NOMO-1 treated with dmso at 0.1 percent for 144 hours (cell line): Measurements from ENCODE around the gene CST7.

Experiments
- DNase-seq: peaks from one replicate; lab custom pipeline; 2025; ENCODE audit not compliant: unreplicated experiment; lab: John Stamatoyannopoulos, UW

Gene CST7

DNA sequence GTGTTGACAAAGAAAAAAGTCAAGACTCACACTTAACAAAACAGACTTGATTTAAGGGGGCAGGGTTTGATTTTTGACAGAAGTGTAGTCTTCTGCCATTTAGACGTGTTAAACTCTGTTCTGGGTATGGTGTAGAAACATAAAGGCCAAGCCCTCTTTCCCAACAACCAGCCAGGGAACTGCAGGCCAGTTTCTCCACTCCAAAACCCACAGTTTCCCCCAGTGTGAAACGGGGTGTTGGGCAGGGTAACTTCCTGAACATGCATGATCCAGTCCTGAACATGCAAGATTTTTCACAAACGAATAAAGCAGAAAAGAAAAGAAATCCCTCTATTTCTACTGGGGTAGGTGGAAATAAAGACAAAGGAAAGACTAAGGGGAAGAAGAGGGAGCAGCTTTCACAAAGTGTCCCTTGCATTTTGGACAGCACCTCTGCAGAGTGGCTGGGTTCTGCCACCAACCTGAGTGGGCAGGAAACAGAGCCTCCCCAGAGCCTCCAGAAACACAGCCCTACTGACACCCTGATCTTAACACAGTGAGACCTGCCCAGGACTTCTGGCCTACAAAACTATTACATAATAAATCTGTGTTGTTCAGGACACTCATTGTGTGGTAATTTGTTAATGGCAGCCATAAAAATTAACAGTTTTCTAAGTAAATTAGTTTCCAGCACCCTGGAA is 36.0 kb downstream of the CST7 start:
- no peak for DNase-seq

DNA sequence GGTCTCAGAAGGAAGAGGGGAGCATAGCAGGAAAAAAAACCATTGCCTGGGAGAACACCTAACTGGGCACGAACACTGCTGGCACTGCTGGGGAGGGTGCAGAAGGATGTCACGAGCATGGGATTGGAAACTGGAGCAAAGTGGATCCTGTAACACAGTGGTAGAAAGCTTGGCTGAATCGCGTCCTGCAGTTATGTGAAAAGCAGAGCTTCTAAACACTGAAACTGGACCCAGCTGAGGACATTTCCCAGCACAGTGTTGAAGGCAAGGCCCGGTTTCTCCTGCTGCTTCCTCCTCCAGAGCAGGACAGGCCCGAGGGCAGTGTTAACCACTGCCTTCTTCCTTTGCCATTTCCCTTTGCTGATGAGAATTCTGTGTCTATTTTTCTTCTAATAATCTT is 36.7 kb downstream of the CST7 start:
- no peak for DNase-seq

DNA sequence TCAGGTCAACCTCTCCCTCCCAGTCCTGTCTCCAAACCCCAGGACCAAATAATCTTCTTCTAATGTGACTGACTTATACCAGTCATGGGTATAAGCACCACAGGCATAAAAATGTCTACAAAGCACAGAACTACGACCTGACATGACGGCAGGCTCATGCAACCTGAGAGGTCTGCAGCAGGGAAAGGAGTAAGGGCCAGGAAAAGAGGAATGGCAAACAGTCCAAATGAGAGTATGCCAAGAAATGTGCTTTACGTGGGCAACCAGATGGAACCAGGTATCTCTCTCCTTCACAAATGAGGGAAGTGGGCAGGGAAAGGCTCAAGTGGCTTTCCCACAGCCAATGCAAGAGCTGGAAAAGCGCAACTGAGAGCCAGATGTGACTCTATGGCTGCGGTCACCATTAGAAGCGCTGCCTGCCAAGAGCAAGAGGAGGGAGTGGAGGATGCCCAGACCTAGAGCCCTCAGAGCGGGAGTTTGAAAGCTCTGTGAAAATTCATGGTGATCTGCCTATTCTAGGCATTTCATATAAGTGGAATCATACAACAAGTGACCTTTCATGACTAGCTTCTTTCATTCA is 37.5 kb downstream of the CST7 start:
- no peak for DNase-seq

- DNase-seq: no peak
These were observed 38.2 kb downstream of the CST7 start for GRCh38 chr20:24987244-24987643.

DNA sequence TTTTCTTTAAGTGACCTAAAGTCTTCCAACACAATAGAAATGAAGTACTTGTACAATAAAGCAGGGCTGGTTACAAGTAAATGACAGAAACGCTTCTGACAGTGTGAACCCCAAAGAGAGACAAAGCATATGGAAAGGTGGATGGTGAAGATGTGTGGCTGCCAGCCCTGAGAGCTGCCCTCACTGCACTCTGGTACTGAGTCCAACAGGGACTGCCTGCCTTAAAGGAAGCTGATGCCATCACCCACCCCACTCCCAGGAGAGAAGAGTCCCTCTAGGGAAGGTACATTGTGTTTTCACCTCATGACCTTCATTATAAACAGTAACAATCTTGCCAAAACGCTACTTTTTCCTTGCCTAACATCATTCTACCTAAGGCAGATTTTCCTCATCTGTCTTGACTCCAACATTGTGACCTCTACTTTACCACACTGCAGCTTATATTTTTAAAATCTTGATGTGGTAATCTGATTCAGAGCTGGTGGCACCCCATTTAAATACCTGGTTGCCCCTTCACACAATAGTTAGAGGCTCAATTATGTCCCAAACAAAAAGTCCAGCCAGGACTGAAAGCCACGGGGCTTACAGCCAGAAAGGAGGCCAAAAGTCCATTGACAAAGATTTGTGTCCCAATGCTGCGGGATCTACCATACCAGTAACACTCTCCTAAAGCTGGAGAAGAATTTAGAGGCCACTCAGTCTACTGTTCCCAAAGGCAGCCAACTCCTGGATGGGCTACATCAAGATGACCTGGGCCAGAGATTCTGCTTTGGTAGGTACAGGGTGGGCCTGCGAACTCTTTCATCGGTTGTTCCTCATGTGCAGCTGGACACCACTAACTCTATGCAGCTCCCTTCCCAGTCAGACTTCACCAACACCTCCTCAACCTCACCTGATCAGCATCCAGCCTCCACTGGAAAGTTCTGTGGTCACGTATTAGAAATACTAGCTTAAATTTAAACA is 39.1 kb downstream of the CST7 start:
- no peak for DNase-seq

DNA sequence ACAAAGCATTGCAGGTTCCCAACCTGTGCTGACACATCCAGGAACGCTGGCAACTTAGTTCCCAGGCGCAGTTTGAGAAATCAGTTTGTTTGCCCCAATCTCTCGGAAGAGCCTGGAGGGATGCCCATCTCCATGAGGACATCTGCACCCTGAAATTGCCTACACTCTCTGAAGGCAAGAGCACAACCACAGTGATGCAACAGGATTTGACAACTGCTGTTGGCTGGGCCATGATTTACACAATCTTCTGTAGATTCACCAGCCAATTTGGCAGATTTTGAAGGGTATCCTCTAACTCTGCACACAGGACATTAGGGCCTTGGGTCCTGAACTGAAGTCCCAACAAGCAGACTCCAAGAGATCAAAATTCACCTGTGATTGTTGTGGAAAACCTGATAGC is 40.1 kb downstream of the CST7 start:
- no peak for DNase-seq

GRCh38 chr20:24990810-24991252 is 41.8 kb downstream of the CST7 start:
- no peak for DNase-seq

GRCh38 chr20:24991897-24992486 is 42.9 kb downstream of the CST7 start:
- DNase-seq: no peak

GRCh38 chr20:24992487-24993205 is 43.6 kb downstream of the CST7 start, which contains the start of gene APMAP:
Gene APMAP (minus strand): TSS chr20:24992751. CDS start chr20:24992688, 63 bp downstream.
- peak; percentile 89 for DNase-seq

GRCh38 chr20:24993337-24994185 is 44.5 kb downstream of the CST7 start:
- no peak for DNase-seq

- DNase-seq: no peak
These were observed 45.1 kb downstream of the CST7 start for GRCh38 chr20:24994186-24994465.

GRCh38 chr20:24994470-24995368 is 45.6 kb downstream of the CST7 start:
- DNase-seq: no peak

DNA sequence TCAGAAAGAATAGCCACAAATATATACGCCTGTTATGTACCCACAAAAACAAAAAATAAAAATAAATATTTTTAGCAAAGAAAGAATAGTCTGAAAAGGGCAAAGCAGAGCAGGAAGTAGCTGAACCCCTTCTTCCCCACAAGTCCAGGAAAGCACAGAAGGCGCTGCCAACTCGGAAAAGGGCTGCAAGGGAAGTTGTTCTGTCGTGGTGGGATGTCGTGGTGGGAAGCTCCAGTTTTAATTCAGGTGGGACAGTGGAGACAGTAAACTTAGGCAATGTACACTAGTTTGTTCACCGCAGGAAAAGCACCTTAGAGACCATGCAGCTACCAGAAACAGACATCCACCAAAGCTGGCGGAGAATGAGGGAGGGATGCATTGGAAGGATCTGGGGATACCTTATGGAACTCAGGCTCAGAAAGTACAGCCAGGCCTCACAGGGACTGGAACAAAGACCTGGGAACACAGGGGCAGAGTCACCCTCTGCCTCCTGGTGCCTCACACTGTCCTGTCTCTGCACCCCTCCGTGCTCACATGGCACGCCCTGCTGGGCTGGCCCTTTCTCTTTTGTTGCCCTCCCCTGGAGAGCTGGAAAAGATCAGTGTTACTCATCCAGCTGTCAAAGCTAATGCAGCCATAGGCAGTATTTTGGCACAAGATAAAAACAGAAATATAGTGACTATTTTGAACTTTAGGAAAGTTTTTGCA is 46.8 kb downstream of the CST7 start:
- no peak for DNase-seq

- no peak for DNase-seq
These were observed 47.6 kb downstream of the CST7 start for GRCh38 chr20:24996449-24997377.

DNA sequence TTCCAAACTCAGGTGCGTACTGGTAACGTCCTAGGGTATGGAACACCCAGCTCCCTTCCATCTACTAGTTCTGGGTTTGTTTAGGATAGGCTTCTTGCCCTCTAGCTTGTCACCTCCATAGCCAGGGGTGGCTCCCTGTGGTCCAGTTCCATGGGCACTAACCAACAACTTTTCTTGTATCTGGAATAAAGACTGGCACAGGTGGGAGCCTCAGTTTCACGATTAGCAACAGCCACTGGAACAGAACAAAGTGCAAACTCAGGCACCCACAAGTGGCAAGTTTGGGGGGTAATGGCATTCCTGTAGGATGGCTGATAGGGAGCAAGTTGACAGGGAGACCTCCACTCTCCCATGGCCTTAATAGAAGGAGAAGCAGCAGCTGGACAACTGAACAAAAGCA is 49.1 kb downstream of the CST7 start:
- no peak for DNase-seq

GRCh38 chr20:24998631-24999445 is 49.8 kb downstream of the CST7 start:
- no peak for DNase-seq
